Peyer's patch (tissue), 4 donors: ENCODE data around the gene DAPK1.

Source experiments
- POLR2A ChIP-seq, 2 donors: fragments of 450-650 bp; IDR thresholded peaks; one replicate each; pipeline ENCODE4 v1.5.1; 2017; ENCODE audit warnings: antibody characterized with exemption in 2 of 2, mild to moderate bottlenecking in 2 of 2, moderate library complexity in 2 of 2
- TF ChIP-seq, protein P1 (sequence below), 6 experiments: fragments of 450-650 bp in 4 of 6; fragments of 200-600 bp in 2 of 6; sonication (generic) in 1 of 6; IDR thresholded peaks; one replicate each; pipeline ENCODE4 v1.5.1; 2017 to 2019; ENCODE audit warnings: antibody characterized with exemption in 6 of 6, mild to moderate bottlenecking in 3 of 6, moderate library complexity in 1 of 6

DNA sequence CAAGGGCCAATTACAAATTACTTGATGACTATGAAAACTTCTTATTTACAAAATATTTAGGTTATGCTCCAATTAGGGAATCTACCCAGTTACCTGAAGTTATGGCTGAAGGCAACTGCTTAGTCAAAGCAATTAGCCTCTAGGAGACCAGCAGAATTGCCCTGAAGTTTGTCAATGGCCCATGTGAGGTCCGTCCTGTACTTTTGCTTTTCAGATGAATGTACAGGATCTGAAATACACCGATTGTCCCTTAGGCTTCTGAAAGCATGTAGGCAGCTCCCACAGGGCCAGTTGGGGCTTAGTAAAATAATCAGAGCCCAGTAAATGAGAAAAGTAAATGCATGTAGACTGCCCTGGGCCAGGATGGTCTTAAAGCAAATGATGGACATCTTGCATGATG, 93.3 kb downstream of the DAPK1 start:
- no peak for TF ChIP-seq POLR2A (IDR thresholded peaks at IDR 0.05)
- TF ChIP-seq, protein P1, sequence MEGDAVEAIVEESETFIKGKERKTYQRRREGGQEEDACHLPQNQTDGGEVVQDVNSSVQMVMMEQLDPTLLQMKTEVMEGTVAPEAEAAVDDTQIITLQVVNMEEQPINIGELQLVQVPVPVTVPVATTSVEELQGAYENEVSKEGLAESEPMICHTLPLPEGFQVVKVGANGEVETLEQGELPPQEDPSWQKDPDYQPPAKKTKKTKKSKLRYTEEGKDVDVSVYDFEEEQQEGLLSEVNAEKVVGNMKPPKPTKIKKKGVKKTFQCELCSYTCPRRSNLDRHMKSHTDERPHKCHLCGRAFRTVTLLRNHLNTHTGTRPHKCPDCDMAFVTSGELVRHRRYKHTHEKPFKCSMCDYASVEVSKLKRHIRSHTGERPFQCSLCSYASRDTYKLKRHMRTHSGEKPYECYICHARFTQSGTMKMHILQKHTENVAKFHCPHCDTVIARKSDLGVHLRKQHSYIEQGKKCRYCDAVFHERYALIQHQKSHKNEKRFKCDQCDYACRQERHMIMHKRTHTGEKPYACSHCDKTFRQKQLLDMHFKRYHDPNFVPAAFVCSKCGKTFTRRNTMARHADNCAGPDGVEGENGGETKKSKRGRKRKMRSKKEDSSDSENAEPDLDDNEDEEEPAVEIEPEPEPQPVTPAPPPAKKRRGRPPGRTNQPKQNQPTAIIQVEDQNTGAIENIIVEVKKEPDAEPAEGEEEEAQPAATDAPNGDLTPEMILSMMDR (IDR thresholded peaks at IDR 0.05) = no peak
